GM12873 (cell line): ENCODE data around the gene TAB3.

Experiments used
- TF ChIP-seq, protein P1 (sequence below): IDR thresholded peaks from 2 replicates; pipeline ENCODE4 v1.5.1; 2012; ENCODE audit warnings: low read depth, mild to moderate bottlenecking, moderate library complexity, low read length, control low read depth; ENCODE audit not compliant: insufficient read depth; ENCODE audit errors: missing control alignments

The TAB3 gene

DNA sequence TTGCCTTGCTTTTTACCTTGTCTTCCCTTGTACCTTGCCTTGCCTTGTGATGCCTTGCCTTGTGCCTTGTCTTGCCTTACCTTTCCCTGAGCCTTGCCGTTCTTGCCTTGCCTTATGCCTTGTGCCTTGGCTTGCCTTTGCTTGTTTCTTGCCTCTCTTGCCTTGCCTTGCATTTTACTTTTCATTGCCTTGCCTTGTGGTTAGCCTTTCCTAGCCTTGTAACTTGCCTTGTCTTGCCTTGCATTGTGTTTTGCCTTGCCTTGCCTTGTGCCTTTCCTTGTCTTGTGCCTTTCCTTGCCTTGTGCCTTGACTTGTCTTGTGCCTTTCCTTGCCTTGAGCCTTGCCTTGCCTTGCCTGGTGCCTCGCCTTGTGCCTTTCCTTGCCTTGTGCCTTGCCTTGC is 84.6 kb downstream of the TAB3 start:
- TF ChIP-seq, protein P1, sequence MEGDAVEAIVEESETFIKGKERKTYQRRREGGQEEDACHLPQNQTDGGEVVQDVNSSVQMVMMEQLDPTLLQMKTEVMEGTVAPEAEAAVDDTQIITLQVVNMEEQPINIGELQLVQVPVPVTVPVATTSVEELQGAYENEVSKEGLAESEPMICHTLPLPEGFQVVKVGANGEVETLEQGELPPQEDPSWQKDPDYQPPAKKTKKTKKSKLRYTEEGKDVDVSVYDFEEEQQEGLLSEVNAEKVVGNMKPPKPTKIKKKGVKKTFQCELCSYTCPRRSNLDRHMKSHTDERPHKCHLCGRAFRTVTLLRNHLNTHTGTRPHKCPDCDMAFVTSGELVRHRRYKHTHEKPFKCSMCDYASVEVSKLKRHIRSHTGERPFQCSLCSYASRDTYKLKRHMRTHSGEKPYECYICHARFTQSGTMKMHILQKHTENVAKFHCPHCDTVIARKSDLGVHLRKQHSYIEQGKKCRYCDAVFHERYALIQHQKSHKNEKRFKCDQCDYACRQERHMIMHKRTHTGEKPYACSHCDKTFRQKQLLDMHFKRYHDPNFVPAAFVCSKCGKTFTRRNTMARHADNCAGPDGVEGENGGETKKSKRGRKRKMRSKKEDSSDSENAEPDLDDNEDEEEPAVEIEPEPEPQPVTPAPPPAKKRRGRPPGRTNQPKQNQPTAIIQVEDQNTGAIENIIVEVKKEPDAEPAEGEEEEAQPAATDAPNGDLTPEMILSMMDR = no peak

DNA sequence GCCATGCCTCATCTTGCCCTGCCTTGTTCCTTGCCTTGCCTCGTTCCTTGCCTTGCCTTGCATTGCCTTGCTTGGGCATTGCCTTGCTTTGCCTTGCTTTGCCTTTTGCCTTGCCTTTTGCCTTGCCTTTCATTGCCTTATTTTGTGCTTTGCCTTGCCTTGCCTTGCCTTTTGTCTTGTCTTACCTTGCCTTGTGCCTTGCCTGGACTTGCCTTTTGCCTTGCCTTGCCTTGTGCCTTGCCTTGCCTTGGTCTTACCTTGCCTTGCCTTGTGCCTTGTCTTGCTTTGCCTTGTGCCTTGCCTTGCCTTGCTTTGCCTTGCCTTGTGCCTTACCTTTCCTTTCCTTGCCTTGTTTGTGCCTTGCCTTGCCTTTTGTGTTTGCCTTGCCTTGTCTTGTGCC is 88.2 kb downstream of the TAB3 start:
- TF ChIP-seq, protein P1 = no peak

DNA sequence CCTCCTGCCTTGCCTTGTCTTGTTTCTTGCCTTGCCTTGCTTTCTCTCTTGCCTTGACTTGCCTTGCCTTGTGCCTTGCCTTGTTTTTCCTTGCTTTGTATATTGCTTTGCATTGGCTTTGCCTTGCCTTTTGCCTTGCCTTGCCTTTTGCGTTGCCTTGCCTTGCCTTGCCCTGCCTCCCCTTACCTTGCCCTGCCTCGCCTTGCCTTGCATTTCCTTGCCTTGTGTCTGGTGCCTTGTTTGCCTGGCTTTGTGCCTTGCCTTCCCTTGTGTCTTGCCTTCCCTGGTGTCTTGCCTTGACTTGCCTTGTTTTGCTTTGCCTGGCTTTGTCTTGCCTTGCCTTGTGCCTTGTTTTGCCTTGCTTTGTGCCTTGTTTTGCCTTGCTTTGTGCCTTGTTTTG is 89.7 kb downstream of the TAB3 start:
- TF ChIP-seq, protein P1 = no peak

DNA sequence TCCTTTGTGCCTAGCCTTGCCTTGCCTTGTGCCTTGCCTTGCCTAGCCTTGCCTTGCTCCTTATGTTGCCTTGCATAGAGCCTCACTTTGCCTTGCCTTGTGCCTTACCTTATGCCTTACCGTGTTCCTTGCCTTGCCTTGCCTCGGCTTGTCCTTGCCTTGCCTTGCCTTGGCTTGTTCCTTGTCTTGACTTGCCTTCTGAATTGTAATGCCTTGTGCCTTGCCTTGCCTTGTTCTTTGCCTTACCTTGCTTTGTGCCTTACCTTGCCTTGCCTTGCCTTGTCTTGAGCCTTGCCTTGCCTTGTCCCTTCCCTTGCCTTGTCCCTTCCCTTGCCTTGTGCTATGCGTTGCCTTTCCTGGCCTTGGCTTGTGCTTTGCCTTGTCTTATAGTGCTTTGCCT is 90.2 kb downstream of the TAB3 start:
- TF ChIP-seq, protein P1 = no peak

DNA sequence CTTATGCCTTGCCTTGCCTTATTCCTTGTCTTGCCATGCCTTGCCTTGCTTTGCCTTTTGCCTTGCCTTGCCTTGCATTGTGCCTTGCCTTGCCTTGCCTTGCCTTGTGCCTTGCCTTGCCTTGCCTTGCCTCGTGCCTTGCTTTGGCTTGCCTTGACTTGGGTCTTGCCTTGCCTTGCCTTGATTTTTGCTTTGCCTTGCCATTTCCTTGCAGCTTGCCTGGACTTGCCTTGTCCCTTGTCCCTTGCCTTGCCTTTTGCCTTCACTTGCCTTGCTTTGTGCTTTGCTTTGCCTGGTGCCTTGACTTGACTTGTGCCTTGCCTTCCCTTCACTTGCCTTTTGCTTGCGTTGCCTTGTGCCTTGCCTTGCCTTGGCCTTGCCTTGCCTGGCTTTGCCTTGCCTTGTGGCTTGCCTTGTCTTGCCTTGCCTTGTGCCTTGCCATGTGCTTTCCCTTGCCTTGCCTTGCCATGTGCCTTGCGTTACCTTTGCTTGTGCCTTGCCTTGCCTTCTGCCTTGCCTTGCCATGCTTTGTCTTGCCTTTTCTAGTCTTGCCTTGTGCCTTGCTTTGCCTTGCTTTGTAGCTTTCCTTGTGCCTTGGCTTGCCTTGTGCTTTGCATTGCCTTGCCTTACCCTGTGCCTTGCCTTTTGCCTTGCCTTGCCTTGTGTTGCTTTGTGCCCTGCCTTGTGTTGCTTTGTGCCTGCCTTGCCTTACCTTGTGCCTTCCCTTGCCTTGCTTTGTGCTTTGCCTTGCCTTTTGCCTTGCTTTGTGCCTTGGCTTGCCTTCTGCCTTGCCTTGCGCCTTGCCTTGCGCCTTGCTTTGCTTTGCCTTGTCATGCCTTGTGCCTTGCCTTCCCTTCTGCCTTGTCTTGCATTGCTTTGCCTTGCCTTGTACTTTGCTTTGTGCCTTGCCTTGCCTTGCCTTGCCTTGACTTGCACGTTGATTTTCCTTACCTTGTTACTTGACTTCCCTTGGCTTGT is 92.8 kb downstream of the TAB3 start:
- TF ChIP-seq, protein P1 = no peak

DNA sequence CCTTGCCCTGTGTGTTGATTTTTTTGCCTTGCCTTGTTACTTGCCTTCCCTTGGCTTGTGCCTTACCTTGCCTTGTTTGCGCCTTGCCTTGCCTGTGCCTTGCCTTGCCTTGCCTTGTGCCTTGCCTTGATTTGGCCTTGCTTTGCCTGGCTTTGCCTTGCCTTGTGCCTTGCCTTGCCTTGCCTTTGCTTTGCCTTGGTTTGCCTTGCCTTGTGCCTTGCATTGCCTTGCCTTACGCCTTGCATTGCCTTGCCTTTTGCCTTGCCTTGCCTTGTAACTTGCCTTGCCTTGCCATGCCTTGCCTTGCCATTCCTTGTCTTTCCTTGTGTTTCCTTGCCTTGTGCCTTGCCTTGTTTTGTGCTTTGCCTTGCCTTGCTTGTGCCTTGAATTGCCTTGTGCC is 94.6 kb downstream of the TAB3 start:
- TF ChIP-seq, protein P1 = no peak

DNA sequence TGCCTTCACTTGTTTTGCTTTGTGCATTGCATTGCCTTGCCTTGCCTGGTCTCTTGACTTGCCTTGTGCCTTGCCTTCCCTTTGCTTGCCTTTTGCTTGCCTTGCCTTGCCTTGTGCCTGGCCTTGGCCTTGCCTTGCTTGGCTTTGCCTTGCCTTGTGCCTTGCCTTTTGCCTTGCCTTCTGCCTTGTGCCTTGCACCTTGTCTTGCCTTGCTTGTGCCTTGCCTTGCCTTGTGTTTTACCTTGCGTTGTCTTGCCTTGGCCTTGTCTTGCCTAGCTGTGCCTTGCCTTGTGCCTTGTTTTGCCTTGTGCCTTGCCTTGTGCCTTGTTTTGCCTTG is 95.3 kb downstream of the TAB3 start:
- TF ChIP-seq, protein P1 = no peak
